SU-DHL-6 (cell line): Measurements from ENCODE around the gene JCAD.

Experiments
- H2AFZ ChIP-seq: fragments of 200-600 bp; sonication (generic); 2 replicates; pipeline ENCODE4 v1.6.1; 2014; ENCODE audit warnings: low read depth, mild to moderate bottlenecking, moderate library complexity, mixed read lengths, antibody characterized with exemption, low read length; ENCODE audit not compliant: severe bottlenecking
- H3F3A ChIP-seq: fragments of 200-600 bp; shearing (Covaris generic); 2 replicates; pipeline ENCODE4 v1.6.0; 2016; ENCODE audit warnings: antibody characterized with exemption, mild to moderate bottlenecking; ENCODE audit not compliant: insufficient read depth
- H3K27ac ChIP-seq: fragments of 200-600 bp; sonication (generic); 2 replicates; pipeline ENCODE4 v1.5.1; 2016; ENCODE audit warnings: low read depth, mild to moderate bottlenecking, low read length, moderate library complexity, mixed read lengths
- H3K27me3 ChIP-seq: fragments of 200-600 bp; sonication (generic), shearing (Covaris generic); 2 replicates; pipeline ENCODE4 v1.6.0; 2014; ENCODE audit warnings: mild to moderate bottlenecking, low read length
- H3K36me3 ChIP-seq: fragments of 200-600 bp; sonication (generic); 2 replicates; pipeline ENCODE4 v1.6.1; 2014; ENCODE audit warnings: mild to moderate bottlenecking, low read length, mixed read lengths
- H3K4me2 ChIP-seq: fragments of 300-600, 200-600 bp; shearing (Covaris generic), sonication (generic); 2 replicates; pipeline ENCODE4 v1.6.0; 2014; ENCODE audit warnings: low read length, low read depth, mild to moderate bottlenecking; ENCODE audit not compliant: poor library complexity, severe bottlenecking
- H3K4me3 ChIP-seq: fragments of 200-600 bp; sonication (generic); 2 replicates; pipeline ENCODE4 v1.5.1; 2014; ENCODE audit warnings: antibody characterized with exemption, low read length, mild to moderate bottlenecking, mixed read lengths; ENCODE audit not compliant: insufficient read depth, poor library complexity, severe bottlenecking
- H3K79me2 ChIP-seq: fragments of 200-600 bp; sonication (generic); 2 replicates; pipeline ENCODE4 v1.6.1; 2014; ENCODE audit warnings: mild to moderate bottlenecking, low read length, moderate library complexity; ENCODE audit not compliant: insufficient read depth
- H3K9ac ChIP-seq: fragments of 200-600 bp; sonication (generic); 2 replicates; pipeline ENCODE4 v1.7.0; 2014; ENCODE audit warnings: mild to moderate bottlenecking, low read length
- H3K9me2 ChIP-seq: fragments of 200-600 bp; sonication (generic); replicated peaks from 2 replicates; pipeline ENCODE4 v1.6.1; 2014; ENCODE audit warnings: low read length; ENCODE audit not compliant: insufficient read depth
- H3K9me3 ChIP-seq: fragments of 200-600 bp; sonication (generic); 2 replicates; pipeline ENCODE4 v1.6.1; 2014; ENCODE audit warnings: low read length, mixed read lengths; ENCODE audit not compliant: insufficient read depth
- H4K20me1 ChIP-seq: fragments of 200-600 bp; sonication (generic); 2 replicates; pipeline ENCODE4 v1.6.1; 2014; ENCODE audit warnings: low read depth, mild to moderate bottlenecking, antibody characterized with exemption, low read length, moderate library complexity, mixed read lengths
- EZH2phosphoT487 ChIP-seq: fragments of 200-600 bp; sonication (generic), shearing (Covaris generic); conservative IDR thresholded peaks from 2 replicates; pipeline ENCODE4 v1.6.1; 2018; ENCODE audit warnings: mild to moderate bottlenecking, antibody characterized with exemption, low read length, moderate library complexity, mixed read lengths
- TF ChIP-seq, protein P1 (sequence below): fragments of 200-600 bp; sonication (generic); IDR thresholded peaks from one replicate; pipeline ENCODE4 v1.5.1; 2017; ENCODE audit warnings: antibody characterized with exemption, mild to moderate bottlenecking, low read length, moderate library complexity; ENCODE audit not compliant: insufficient read depth, poor library complexity, severe bottlenecking

Gene JCAD

DNA sequence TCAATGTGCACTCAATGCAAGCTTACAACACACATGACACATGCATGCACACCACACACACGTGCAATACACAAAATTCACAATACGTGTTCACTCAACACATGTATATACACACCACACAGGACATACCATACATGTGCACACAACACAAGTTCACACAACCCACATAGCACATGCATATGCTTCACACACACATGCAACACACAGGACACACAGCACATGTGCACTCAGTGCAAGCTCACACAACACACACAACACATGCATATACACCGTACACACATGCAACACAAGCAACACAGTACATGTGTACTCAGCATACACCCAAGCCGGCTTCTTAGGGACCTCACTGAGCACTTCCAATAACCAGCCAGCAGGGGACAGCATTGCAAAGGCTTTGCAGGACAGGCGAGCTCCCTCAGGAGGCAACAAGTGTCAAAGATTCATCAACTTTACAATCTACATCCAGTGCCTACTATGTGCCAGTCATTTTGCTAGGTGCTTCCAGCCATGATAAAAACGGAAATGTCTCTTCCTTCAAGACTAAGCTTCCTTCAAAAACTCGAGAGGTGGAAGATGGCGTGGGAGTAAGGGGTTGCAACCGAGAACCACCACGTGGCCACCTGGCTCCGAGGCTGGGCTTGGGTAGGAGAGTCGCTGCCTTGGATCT, 61.1 kb downstream of the JCAD start:
- Histone ChIP-seq H3K27ac (no peak overlapping the region), H3K27me3 (no peaks in the 10 kb centered on the region), H3K9me3 (no peaks in the 10 kb centered on the region), H3K36me3 (no peaks in the 10 kb centered on the region), H3K9me2 (no peaks in the 10 kb centered on the region), H3K79me2 (no peaks in the 10 kb centered on the region), H3F3A (no peaks in the 10 kb centered on the region), H3K9ac (no peak overlapping the region), H3K4me2 (no peak overlapping the region), H4K20me1 (no peaks in the 10 kb centered on the region), H2AFZ (no peak overlapping the region), H3K4me3 (no peak overlapping the region)
- no peak for TF ChIP-seq EZH2phosphoT487
- TF ChIP-seq, protein P1, sequence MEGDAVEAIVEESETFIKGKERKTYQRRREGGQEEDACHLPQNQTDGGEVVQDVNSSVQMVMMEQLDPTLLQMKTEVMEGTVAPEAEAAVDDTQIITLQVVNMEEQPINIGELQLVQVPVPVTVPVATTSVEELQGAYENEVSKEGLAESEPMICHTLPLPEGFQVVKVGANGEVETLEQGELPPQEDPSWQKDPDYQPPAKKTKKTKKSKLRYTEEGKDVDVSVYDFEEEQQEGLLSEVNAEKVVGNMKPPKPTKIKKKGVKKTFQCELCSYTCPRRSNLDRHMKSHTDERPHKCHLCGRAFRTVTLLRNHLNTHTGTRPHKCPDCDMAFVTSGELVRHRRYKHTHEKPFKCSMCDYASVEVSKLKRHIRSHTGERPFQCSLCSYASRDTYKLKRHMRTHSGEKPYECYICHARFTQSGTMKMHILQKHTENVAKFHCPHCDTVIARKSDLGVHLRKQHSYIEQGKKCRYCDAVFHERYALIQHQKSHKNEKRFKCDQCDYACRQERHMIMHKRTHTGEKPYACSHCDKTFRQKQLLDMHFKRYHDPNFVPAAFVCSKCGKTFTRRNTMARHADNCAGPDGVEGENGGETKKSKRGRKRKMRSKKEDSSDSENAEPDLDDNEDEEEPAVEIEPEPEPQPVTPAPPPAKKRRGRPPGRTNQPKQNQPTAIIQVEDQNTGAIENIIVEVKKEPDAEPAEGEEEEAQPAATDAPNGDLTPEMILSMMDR: peak; percentile 85

DNA sequence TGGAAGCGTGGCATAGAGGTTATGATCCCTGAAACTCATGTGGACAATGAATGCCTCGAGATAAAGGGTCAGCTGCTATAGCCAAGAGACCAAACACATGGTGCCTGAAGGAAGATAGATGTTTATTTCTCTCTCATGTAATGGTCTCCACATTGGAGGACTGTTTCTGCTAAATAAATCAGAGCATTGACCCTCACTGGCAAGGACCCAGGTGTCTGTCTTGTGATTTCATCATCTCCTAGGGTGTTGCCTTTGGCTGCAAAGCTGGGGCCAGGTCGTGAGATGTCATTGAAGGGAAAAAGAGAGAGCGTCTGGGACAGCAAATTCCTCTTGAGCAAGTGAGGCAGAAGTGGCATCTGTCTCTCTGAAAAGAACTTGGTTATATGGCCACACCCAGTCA, 64.6 kb downstream of the JCAD start:
- Histone ChIP-seq H3K27me3 (no peaks in the 10 kb centered on the region), H3K4me2 (no peak overlapping the region), H2AFZ (no peak overlapping the region), H4K20me1 (no peaks in the 10 kb centered on the region), H3K4me3 (no peak overlapping the region), H3K9me2 (no peaks in the 10 kb centered on the region), H3K9me3 (no peaks in the 10 kb centered on the region), H3K36me3 (no peaks in the 10 kb centered on the region), H3F3A (no peaks in the 10 kb centered on the region), H3K27ac (no peak overlapping the region), H3K79me2 (no peaks in the 10 kb centered on the region), H3K9ac (no peak overlapping the region)
- no peak for TF ChIP-seq EZH2phosphoT487
- TF ChIP-seq, protein P1: no peak

DNA sequence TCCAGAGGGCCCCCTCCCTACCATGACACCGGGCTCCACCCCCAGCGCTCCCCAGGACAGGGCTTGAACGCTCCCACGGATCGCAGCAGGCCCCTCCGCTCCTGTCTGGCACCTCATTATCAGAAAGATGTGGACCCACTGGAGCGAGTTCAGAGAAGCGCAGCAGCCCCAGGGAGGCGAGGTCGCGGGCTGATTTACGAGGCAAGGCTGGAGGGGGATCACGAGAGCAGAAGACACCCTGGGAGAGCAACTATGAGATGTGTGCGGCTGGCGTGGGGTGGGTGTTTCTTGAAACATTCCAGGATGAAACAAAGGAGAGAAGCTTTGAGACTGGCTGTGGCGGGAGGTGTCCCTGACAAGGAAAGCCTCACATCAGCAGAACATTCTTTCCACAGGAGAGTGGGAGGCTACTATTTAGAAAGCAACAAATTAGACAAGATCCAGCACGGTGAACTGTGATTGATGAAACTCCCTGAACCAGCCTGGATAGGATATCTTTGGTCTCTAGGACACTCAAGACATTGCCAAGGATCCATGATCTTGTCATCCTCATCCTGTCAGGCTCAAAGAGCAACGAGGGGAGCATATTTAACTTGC, 66.0 kb downstream of the JCAD start:
- no peaks in the 10 kb centered on the region for H3K36me3 ChIP-seq
- no peaks in the 10 kb centered on the region for H4K20me1 ChIP-seq
- H3K27ac ChIP-seq: no peak overlapping the region
- H3K27me3 ChIP-seq: no peaks in the 10 kb centered on the region
- no peak overlapping the region for H3K4me3 ChIP-seq
- H3K79me2 ChIP-seq: no peaks in the 10 kb centered on the region
- no peaks in the 10 kb centered on the region for H3K9me3 ChIP-seq
- TF ChIP-seq, protein P1: no peak
- no peaks in the 10 kb centered on the region for H3K9me2 ChIP-seq
- H3K9ac ChIP-seq: no peak overlapping the region
- H3K4me2 ChIP-seq: no peak overlapping the region
- H3F3A ChIP-seq: no peaks in the 10 kb centered on the region
- no peak overlapping the region for H2AFZ ChIP-seq
